PFSK-1 (cell line): Measurements from ENCODE around the gene EPAS1.

Source experiments
- POLR2AphosphoS5 ChIP-seq: IDR thresholded peaks from 2 replicates; pipeline ENCODE4 v1.6.1; 2012; ENCODE audit warnings: low read depth, mild to moderate bottlenecking, control low read depth, low read length, moderate library complexity
- REST ChIP-seq, 2 experiments: IDR thresholded peaks; 2 replicates each; pipeline versions ENCODE4 v1.6.1 to v1.8.0; 2011 to 2012; ENCODE audit warnings: low read depth in 2 of 2, low read length in 2 of 2, control low read depth in 1 of 2, inconsistent platforms in 1 of 2, mild to moderate bottlenecking in 1 of 2, moderate library complexity in 1 of 2; ENCODE audit not compliant: insufficient read depth in 1 of 2
- SIN3A ChIP-seq: IDR thresholded peaks from 2 replicates; pipeline ENCODE4 v1.6.1; 2012; ENCODE audit warnings: mild to moderate bottlenecking, low read length, moderate library complexity, borderline replicate concordance; ENCODE audit not compliant: insufficient read depth
- TAF1 ChIP-seq: IDR thresholded peaks from 2 replicates; pipeline ENCODE4 v1.6.1; 2012; ENCODE audit warnings: low read length, control low read depth, borderline replicate concordance; ENCODE audit not compliant: insufficient read depth

DNA sequence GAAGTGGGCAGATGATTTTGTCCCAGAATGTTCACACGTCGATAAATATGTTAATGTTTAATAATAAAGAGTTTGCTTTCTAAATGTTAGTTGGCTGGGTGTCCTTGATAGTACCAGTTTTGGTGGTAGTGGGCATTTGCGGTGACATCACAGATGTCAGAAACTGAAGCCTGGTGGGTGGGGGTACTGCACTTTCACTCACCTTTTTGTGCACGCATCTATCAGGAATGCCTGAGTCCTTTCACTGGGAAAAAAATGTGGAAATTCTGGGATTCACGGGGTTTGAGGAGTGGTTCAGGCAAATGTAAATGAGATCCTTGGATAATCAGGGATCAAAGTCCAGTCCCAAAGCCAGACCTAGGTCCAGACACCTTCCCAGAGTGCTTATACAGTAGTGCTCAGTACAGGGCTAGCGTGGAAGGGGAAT is 3.2 kb downstream of the EPAS1 start:
- TF ChIP-seq POLR2AphosphoS5 = no peak
- TF ChIP-seq TAF1 = no peak
- TF ChIP-seq REST (IDR thresholded peaks at IDR 0.05; ENCODE audit: insufficient read depth in 1 of 2, low read depth in 2 of 2, low read length in 2 of 2) = no peak
- no peak for TF ChIP-seq SIN3A
